ENCODE results near the gene KCMF1. TPM values are rescaled to one million over a fixed set of nuclear protein-coding genes. Genes with fewer than 3 reads are reported as not detected.
"Not testable (repeated sequence)": the region's sequence is repeated elsewhere in the genome, so short reads cannot be mapped to it uniquely, and the experiment has no call there.

Gene KCMF1
- total RNA-seq, 1 donor from 2014 or later = 97.6 TPM

- H3K27me3 ChIP-seq (ENCODE audit: control insufficient read depth, insufficient read depth, low read length) = no peaks in the 10 kb centered on the region
- TF ChIP-seq, protein P1, sequence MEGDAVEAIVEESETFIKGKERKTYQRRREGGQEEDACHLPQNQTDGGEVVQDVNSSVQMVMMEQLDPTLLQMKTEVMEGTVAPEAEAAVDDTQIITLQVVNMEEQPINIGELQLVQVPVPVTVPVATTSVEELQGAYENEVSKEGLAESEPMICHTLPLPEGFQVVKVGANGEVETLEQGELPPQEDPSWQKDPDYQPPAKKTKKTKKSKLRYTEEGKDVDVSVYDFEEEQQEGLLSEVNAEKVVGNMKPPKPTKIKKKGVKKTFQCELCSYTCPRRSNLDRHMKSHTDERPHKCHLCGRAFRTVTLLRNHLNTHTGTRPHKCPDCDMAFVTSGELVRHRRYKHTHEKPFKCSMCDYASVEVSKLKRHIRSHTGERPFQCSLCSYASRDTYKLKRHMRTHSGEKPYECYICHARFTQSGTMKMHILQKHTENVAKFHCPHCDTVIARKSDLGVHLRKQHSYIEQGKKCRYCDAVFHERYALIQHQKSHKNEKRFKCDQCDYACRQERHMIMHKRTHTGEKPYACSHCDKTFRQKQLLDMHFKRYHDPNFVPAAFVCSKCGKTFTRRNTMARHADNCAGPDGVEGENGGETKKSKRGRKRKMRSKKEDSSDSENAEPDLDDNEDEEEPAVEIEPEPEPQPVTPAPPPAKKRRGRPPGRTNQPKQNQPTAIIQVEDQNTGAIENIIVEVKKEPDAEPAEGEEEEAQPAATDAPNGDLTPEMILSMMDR (IDR thresholded peaks at IDR 0.05; ENCODE audit: insufficient read depth, low read length, poor library complexity, severe bottlenecking) = no peak
- no peak for DNase-seq (ENCODE audit: low read depth)
- H3K4me3 ChIP-seq (ENCODE audit: low read depth, low read length) = no peak overlapping the region
- no peaks in the 10 kb centered on the region for H3K36me3 ChIP-seq (ENCODE audit: control insufficient read depth, insufficient read depth, low read length)
Measured at GRCh38 chr2:84940831-84941412, 30.0 kb upstream of the KCMF1 start.

DNA sequence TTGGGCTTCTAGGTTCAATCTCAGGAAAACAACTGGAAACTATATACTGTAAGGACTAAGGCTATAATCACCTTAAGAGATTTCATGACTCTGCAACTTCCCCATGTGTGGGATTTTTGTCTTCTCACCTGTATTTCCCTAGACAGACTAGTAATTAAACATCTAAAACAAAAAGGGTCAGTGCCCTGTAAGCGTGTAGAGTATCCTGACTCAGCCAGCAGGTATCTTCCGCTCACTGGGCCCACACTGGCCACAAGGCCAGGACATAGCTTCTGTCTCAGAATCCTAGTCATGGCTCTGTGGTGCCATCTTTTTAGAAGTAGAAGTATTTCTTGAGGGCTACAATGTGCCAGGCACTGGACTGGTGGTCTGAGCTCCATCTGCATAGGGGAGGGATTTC is 28.8 kb upstream of the KCMF1 start:
- no peaks in the 10 kb centered on the region for H3K27me3 ChIP-seq (ENCODE audit: control insufficient read depth, insufficient read depth, low read length)
- TF ChIP-seq, protein P1 (IDR thresholded peaks at IDR 0.05; ENCODE audit: insufficient read depth, low read length, poor library complexity, severe bottlenecking) = no peak
- H3K4me3 ChIP-seq (ENCODE audit: low read depth, low read length) = no peak overlapping the region
- no peaks in the 10 kb centered on the region for H3K36me3 ChIP-seq (ENCODE audit: control insufficient read depth, insufficient read depth, low read length)
- DNase-seq (ENCODE audit: low read depth) = no peak

DNA sequence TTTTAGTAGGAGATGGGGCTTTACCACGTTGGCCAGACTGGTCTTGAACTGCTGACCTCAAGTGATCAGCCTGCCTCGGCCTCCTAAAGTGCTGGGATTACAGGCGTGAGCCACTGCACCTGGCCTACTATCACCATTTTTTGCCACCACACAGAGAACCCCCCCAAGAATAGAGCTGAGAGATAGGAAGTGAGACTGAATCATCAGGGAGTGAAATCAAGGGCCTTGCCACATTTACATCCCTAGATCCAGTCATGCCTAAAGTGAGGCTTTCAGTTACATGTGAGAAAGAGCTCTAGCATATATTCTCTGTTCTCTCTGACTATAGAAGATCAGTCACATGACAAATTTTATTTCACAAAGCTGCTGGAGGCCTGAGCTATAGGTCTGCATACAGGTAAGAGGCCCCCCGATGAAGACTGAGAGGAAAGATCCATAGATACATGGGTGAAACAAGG is 28.0 kb upstream of the KCMF1 start:
- no peaks in the 10 kb centered on the region for H3K27me3 ChIP-seq (ENCODE audit: control insufficient read depth, insufficient read depth, low read length)
- no peak overlapping the region for H3K4me3 ChIP-seq (ENCODE audit: low read depth, low read length)
- no peak for DNase-seq (ENCODE audit: low read depth)
- TF ChIP-seq, protein P1 (IDR thresholded peaks at IDR 0.05; ENCODE audit: insufficient read depth, low read length, poor library complexity, severe bottlenecking) = no peak
- H3K36me3 ChIP-seq (ENCODE audit: control insufficient read depth, insufficient read depth, low read length) = no peaks in the 10 kb centered on the region

- DNase-seq (ENCODE audit: low read depth) = no peak
- TF ChIP-seq, protein P1 (IDR thresholded peaks at IDR 0.05; ENCODE audit: insufficient read depth, low read length, poor library complexity, severe bottlenecking) = no peak
- no peak overlapping the region for H3K4me3 ChIP-seq (ENCODE audit: low read depth, low read length)
Measured at GRCh38 chr2:84944295-84944909, 26.6 kb upstream of the KCMF1 start.

DNA sequence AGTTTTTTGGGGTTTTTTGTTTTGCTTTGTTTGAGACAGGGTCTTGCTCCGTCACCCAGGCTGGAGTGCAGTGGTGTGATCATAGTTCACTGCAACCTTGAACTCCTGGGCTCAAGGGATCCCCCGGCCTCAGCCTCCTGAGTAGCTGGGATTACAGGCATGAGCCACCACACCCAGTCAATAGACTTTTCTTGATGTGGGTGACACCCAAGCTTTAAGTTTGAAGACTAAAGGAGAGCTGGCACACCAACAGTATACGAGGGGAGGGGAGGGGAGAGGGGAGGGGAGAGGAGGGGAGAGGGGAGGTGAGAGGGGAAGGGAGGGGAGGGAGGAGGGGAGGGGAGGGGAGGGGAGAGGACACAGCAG is 25.1 kb upstream of the KCMF1 start:
- not testable (repeated sequence) for H3K36me3 ChIP-seq (ENCODE audit: control insufficient read depth, insufficient read depth, low read length); H3K27me3 ChIP-seq (ENCODE audit: control insufficient read depth, insufficient read depth, low read length); DNase-seq (ENCODE audit: low read depth); H3K4me3 ChIP-seq (ENCODE audit: low read depth, low read length)

More at GRCh38 chr2:84944295-84944909, 26.6 kb upstream of the KCMF1 start:
- Histone ChIP-seq H3K36me3 (ENCODE audit: control insufficient read depth, insufficient read depth, low read length) (no peaks in the 10 kb centered on the region), H3K27me3 (ENCODE audit: control insufficient read depth, insufficient read depth, low read length) (no peaks in the 10 kb centered on the region)

GRCh38 chr2:84946204-84947009 is 24.6 kb upstream of the KCMF1 start:
- peak; percentile 90 for DNase-seq (ENCODE audit: low read depth)
- no peak overlapping the region for H3K4me3 ChIP-seq (ENCODE audit: low read depth, low read length)
- TF ChIP-seq, protein P1 (IDR thresholded peaks at IDR 0.05; ENCODE audit: insufficient read depth, low read length, poor library complexity, severe bottlenecking) = no peak
- H3K27me3 ChIP-seq (ENCODE audit: control insufficient read depth, insufficient read depth, low read length) = no peaks in the 10 kb centered on the region
- no peaks in the 10 kb centered on the region for H3K36me3 ChIP-seq (ENCODE audit: control insufficient read depth, insufficient read depth, low read length)
